ENCODE data around the gene CHST11. TPM values are rescaled to one million over a fixed set of nuclear protein-coding genes. Genes with fewer than 3 reads are reported as not detected.
A peak's percentile ranks its signal among the peaks of the same experiment; 100 is the strongest.

The CHST11 gene
- total RNA-seq, 3 donors from 2014 or later = 12.5 to 16.4 (median 15.5) TPM

DNA sequence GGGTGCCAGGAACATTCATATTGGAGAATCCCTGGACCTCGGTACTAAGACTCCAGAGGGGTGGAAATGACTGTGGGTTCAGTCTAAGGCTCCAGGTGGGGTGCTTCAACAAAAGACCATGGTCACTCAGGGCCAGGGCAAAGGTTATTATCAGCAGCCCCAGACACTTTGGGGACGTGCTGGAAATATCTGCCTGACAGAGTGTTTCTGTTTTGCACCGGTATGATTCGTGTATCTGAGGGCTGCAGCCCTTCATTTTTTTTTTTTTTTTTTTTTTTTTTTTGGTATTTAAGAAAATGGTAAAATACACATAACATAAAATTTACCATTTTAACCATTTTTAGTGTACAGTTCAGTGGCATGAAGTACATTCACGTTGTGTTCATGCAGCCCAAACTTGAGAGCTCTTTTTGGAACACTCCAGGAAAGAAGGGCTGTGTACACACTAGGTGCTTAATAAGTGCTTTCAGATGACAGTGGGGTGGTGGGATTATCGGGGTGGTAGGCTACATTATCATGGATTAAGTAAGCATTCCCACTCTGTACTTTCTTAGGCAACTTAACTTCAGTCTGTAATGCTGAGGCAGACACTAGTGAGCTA is 120.3 kb downstream of the CHST11 start:
- Histone ChIP-seq H3K4me1 (no peaks in the 10 kb centered on the region), H3K4me3 (no peak overlapping the region), H3K36me3 (no peaks in the 10 kb centered on the region), H3K27ac (no peak overlapping the region), H3K27me3 (no peaks in the 10 kb centered on the region), H3K9me3 (no peaks in the 10 kb centered on the region)
- no peak for DNase-seq (ENCODE audit: low spot score in 2 of 2)
- TF ChIP-seq, protein P1, sequence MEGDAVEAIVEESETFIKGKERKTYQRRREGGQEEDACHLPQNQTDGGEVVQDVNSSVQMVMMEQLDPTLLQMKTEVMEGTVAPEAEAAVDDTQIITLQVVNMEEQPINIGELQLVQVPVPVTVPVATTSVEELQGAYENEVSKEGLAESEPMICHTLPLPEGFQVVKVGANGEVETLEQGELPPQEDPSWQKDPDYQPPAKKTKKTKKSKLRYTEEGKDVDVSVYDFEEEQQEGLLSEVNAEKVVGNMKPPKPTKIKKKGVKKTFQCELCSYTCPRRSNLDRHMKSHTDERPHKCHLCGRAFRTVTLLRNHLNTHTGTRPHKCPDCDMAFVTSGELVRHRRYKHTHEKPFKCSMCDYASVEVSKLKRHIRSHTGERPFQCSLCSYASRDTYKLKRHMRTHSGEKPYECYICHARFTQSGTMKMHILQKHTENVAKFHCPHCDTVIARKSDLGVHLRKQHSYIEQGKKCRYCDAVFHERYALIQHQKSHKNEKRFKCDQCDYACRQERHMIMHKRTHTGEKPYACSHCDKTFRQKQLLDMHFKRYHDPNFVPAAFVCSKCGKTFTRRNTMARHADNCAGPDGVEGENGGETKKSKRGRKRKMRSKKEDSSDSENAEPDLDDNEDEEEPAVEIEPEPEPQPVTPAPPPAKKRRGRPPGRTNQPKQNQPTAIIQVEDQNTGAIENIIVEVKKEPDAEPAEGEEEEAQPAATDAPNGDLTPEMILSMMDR (IDR thresholded peaks at IDR 0.05) = no peak
- no peak for TF ChIP-seq POLR2AphosphoS5 (IDR thresholded peaks at IDR 0.05)
- TF ChIP-seq POLR2A (IDR thresholded peaks at IDR 0.05) = no peak
- intact Hi-C loops (cut with DNase I; ENCODE audit: low total_unique reads) = no loop called here

DNA sequence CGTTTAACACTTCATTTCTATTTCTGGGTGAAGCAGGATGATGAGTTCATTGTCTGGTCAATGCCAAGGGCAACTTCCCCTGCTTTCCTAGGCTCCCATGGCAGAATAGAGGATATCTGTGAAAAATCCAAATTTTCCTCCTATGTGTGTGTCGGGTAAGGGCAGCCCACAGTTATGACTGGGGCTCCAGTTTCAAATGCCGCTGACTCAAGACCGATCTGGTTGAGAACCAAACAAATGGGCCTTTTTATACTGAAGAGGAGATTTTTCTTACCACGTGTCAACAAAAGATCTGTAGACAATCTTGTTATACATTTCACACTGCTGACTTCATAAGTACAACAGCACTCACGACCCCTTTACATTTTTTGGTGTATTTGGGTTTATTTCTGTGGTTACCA is 120.8 kb downstream of the CHST11 start:
- no peak for DNase-seq (ENCODE audit: low spot score in 2 of 2)
- Histone ChIP-seq H3K9me3 (no peaks in the 10 kb centered on the region), H3K27ac (no peak overlapping the region), H3K4me3 (no peak overlapping the region), H3K36me3 (no peaks in the 10 kb centered on the region), H3K4me1 (no peaks in the 10 kb centered on the region), H3K27me3 (no peaks in the 10 kb centered on the region)
- TF ChIP-seq, protein P1 (IDR thresholded peaks at IDR 0.05) = no peak
- TF ChIP-seq POLR2AphosphoS5 (IDR thresholded peaks at IDR 0.05) (no peak), POLR2A (IDR thresholded peaks at IDR 0.05) (no peak)
- intact Hi-C loops (cut with DNase I; ENCODE audit: low total_unique reads) = no loop called here

DNA sequence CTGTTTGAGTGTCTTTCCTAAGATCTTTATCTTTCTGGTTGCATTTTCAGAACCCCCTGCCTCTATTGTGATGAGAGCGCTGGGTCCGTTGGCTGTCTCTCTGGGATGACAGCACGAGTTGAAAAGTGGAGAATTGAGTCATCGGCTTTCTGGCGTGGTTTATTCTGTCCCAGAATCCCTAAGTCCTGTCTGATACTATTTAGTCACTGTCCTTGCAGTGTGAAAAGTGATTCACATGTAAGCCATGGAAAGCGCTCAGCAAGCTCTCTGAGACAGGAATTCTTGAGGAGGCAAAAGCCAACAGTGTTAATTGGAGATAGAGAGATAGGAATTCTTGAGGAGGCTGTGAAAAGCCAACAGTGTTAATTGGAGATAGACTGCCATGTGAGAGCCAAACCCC is 121.7 kb downstream of the CHST11 start:
- TF ChIP-seq, protein P1 (IDR thresholded peaks at IDR 0.05) = no peak
- no peak for TF ChIP-seq POLR2A (IDR thresholded peaks at IDR 0.05)
- no peak for TF ChIP-seq POLR2AphosphoS5 (IDR thresholded peaks at IDR 0.05)
- DNase-seq (ENCODE audit: low spot score in 2 of 2) = no peak
- Histone ChIP-seq H3K9me3 (no peaks in the 10 kb centered on the region), H3K36me3 (no peaks in the 10 kb centered on the region), H3K4me1 (no peaks in the 10 kb centered on the region), H3K4me3 (no peak overlapping the region), H3K27me3 (no peaks in the 10 kb centered on the region), H3K27ac (peak overlapping the region in 1 of 2 donors; percentile 38)
- intact Hi-C loops (cut with DNase I; ENCODE audit: low total_unique reads) = no loop called here

DNA sequence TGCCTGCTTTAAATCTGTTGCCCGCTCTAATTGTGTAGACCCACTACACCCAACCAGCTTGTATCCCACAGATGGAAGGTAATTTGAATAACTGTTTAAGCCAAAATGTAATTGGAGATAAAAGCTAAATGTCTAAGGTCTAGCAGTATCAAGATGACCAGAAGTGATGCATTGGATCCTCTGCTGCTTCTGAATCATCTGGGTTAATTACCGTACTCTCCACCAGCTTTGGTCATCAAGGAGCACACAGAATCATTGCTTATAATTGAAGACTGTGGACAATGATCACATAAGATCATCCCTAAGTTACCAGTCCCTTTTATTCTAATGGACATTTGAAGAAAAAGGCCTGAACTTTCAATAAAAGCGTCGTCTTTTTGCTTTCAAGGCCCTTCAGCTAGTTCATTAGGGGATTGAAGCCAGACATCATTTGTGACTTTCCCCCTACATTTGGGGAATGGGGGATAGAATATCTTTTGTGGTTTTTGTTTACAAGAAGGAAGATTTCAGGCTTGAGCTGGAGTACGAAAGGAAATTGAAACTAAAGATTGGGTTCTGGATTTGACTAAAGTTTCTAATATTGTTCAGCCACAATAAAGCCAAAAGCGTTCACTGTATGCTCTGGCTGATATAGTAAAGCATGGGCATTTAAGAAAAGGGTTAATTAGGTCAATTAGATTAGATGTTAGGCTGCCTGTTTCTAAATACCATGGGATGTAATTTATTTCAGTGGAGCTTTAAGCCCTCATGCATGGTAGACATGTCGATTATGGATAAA is 123.2 kb downstream of the CHST11 start:
- no peaks in the 10 kb centered on the region for H3K36me3 ChIP-seq
- H3K27me3 ChIP-seq = no peaks in the 10 kb centered on the region
- DNase-seq (ENCODE audit: low spot score in 2 of 2) = no peak
- H3K9me3 ChIP-seq = no peaks in the 10 kb centered on the region
- no peak overlapping the region for H3K27ac ChIP-seq
- no peak overlapping the region for H3K4me3 ChIP-seq
- TF ChIP-seq POLR2AphosphoS5 (IDR thresholded peaks at IDR 0.05) (no peak), POLR2A (IDR thresholded peaks at IDR 0.05) (no peak)
- TF ChIP-seq, protein P1 (IDR thresholded peaks at IDR 0.05) = no peak
- H3K4me1 ChIP-seq = no peaks in the 10 kb centered on the region
- intact Hi-C loops (cut with DNase I; ENCODE audit: low total_unique reads) = no loop called here

DNA sequence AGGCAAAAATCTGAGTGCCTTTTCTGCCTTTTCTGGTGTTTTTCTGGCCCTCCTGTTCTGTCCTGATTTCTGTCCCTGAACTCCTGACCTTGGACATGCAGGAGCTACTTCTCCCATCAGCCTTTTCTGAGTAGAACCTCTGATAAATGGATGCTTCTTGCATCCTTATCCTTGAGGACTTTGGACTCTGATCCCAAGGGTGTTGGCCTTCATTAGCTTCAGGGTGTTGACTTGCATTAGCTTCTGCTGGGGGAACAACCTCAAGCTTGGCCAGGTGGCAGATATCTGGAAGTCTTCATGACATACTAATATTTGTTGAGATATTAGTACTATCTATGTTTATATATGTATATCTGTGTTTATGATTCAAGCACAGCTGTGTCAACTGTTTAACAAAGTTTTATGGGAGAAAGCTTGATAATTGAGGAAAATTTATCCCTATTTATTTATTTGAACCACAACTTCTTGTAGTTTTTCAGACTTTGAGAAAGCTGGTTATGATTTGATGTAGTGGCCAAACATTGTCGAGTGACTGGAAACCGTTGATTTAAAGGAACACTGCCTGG is 124.3 kb downstream of the CHST11 start:
- no peak overlapping the region for H3K4me3 ChIP-seq
- no peaks in the 10 kb centered on the region for H3K4me1 ChIP-seq
- no peaks in the 10 kb centered on the region for H3K36me3 ChIP-seq
- no peaks in the 10 kb centered on the region for H3K9me3 ChIP-seq
- H3K27ac ChIP-seq = no peak overlapping the region
- DNase-seq (ENCODE audit: low spot score in 2 of 2) = no peak
- TF ChIP-seq, protein P1 (IDR thresholded peaks at IDR 0.05) = no peak
- TF ChIP-seq POLR2AphosphoS5 (IDR thresholded peaks at IDR 0.05) = no peak
- no peak for TF ChIP-seq POLR2A (IDR thresholded peaks at IDR 0.05)
- intact Hi-C loops (cut with DNase I; ENCODE audit: low total_unique reads) = no loop called here
- no peaks in the 10 kb centered on the region for H3K27me3 ChIP-seq

All from breast epithelium (tissue), 4 donors.